Natural killer cell treated with Interleukin-12 subunit alpha and Interleukin-12 subunit beta and Interleukin-15 and Interleukin-18, amount 100 ng/mL, for 72 hours (primary cell): Measurements from ENCODE around the gene PRR20E. TPM values are rescaled to one million over a fixed set of nuclear protein-coding genes. Genes with fewer than 3 reads are reported as not detected.
"Not testable (repeated sequence)": the region's sequence is repeated elsewhere in the genome, so short reads cannot be mapped to it uniquely, and the experiment has no call there.

Experiments used
- ATAC-seq, 2 donors: fragments of 150-1000 bp; cut with Tn5 transposase in 1 of 2; sonication (Bioruptor Pico), chemical (Tn5 transposase) in 1 of 2; 2 replicates each; pipeline ENCODE4 v1.10.0; 2021
- DNase-seq: peaks from one replicate; pipeline ENCODE4 v3.0.0; 2022; ENCODE audit warnings: low spot score
- H3K27ac Mint-ChIP-seq, 2 donors: 1 replicate in 1 of 2; 2 replicates in 1 of 2; pipeline ENCODE4 v1.8.0; 2022; ENCODE audit warnings: mixed read lengths in 2 of 2, mild to moderate bottlenecking in 1 of 2, moderate library complexity in 1 of 2
- H3K27me3 Mint-ChIP-seq, 2 donors: 1 replicate in 1 of 2; 2 replicates in 1 of 2; pipeline ENCODE4 v1.8.0; 2022; ENCODE audit warnings: mixed read lengths in 2 of 2
- H3K36me3 Mint-ChIP-seq: one replicate; pipeline ENCODE4 v1.8.0; 2022; ENCODE audit warnings: mixed read lengths
- H3K4me1 Mint-ChIP-seq, 2 donors: 1 replicate in 1 of 2; 2 replicates in 1 of 2; pipeline ENCODE4 v1.8.0; 2022; ENCODE audit warnings: low read depth in 2 of 2, mixed read lengths in 2 of 2, mild to moderate bottlenecking in 1 of 2
- H3K4me3 Mint-ChIP-seq: one replicate; pipeline ENCODE4 v1.8.0; 2022; ENCODE audit warnings: mixed read lengths
- H3K9me3 Mint-ChIP-seq: 2 replicates; pipeline ENCODE4 v1.8.0; 2022; ENCODE audit warnings: mixed read lengths
- total RNA-seq, 2 donors: library from RNA; stranded (reverse); gene quantifications; one replicate each; pipeline ENCODE4 v1.2.3, GENCODE V29; 2022

Gene PRR20E
- not detected for total RNA-seq

DNA sequence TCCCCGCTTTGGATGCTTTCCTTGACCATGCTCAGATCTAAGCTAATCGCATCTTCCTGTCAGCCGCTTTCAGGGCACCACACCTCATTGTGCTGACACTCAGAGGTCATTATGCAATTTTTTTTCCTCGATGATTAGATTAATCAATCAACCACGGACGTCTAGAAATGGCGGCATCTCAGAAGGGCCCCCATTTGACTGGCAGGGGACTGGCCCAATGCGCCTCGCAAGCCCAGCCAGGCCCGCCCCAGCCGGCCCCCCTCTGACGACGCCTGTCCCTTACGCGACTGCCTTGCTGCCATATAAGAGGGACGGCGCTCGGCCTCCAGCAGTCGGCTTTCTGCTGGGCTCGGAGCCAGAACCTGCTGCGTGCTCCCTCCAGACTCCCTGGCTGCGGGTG, at the start of gene PRR20E:
Gene PRR20E (plus strand): TSS at position 301 of the 400 bp plus-strand sequence. CDS start 387 bp downstream, outside the sequence.
- not testable (repeated sequence) for H3K27me3 Mint-ChIP-seq, H3K9me3 Mint-ChIP-seq, H3K4me3 Mint-ChIP-seq, H3K36me3 Mint-ChIP-seq, H3K27ac Mint-ChIP-seq, H3K4me1 Mint-ChIP-seq, ATAC-seq, DNase-seq

DNA sequence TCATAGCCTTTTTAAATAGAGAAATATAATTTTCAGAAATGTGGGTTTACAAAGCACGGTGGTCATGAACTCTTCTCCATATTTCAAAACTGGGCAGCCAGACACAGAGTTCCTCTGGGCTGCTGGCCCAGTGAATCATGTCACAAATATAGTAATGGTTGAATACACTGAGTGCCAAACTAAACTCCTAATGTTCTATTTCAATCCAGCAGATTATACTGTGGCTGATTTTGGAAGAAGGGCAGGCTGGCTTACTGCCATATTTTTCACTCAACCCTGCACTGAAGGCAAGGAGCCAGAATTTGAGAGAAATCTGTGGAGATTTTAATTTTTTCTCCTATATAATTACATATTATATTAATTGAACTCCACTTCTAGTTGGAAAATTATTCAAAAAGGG, 43.3 kb upstream of the PRR20E start:
- Mint-ChIP-seq H3K36me3 (no peaks in the 10 kb centered on the region), H3K9me3 (peaks cover 7% of the 10 kb centered on the region), H3K27me3 (no peaks in the 10 kb centered on the region), H3K4me1 (no peaks in the 10 kb centered on the region), H3K4me3 (no peak overlapping the region), H3K27ac (no peak overlapping the region)
- no peak for ATAC-seq
- no peak for DNase-seq

DNA sequence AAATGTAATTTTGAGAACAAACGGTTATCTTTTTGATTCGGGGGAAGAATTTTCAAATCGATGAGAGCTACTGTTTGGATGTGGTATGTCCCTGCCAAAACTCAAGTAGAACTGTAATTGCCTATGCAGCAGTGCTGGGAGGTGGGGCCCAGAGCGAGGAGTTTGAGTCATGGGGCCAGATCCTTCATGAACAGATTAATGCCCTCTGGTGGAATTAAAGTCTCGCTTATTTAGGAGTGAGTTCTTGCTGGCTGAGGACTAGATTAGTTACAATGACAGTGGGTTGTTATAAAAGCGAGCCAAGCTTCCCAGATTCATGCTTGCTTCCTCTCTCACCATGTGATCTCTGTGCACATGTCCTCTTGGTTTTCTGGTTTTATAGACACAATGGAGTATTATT, 38.1 kb upstream of the PRR20E start:
- H3K4me3 Mint-ChIP-seq = no peak overlapping the region
- ATAC-seq (no peak), DNase-seq (no peak)
- H3K4me1 Mint-ChIP-seq = no peaks in the 10 kb centered on the region
- H3K36me3 Mint-ChIP-seq = no peaks in the 10 kb centered on the region
- H3K27ac Mint-ChIP-seq = no peak overlapping the region
- H3K27me3 Mint-ChIP-seq = no peaks in the 10 kb centered on the region
- H3K9me3 Mint-ChIP-seq = peaks cover 4% of the 10 kb centered on the region

DNA sequence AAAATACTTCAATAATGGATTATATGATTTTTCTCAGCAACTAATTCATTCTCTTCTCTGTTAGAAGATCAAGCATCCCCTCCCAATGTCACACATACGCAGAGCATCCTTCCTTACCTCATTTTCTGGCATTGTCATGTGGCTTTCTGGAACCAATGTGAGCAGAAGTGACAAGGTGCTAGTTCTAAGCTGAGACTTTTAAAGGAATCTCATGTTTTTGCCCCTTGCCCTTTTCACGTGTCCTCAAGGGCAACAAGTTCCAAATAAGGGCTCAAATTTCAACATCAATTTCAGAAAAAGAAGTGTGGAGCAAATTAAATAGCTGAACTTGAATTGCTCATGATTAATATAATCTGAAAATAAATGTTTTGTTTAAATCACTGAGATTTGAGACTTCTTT, 30.9 kb upstream of the PRR20E start:
- ATAC-seq = no peak

DNA sequence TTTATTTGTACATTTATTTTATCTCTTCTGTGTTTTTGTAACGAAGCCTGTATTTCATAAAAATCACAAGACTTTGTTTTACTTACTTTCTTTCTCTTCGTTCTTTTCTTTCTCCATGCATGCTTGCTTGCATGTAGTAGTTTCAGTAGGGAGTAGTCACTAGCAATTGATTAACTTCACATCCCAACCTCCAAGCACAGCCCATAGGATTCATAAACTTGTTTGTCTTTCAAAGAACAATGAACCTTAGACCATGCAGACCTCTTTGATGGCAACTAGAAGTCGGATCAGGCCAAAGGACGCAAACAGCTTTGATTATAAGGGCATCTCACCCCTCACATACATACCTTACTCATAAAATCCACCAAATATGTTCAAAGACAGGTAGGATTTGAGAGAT, 29.4 kb upstream of the PRR20E start:
- ATAC-seq = no peak
- H3K27me3 Mint-ChIP-seq = no peaks in the 10 kb centered on the region
- H3K27ac Mint-ChIP-seq = no peak overlapping the region
- DNase-seq = no peak
- H3K4me1 Mint-ChIP-seq = no peaks in the 10 kb centered on the region
- H3K4me3 Mint-ChIP-seq = no peak overlapping the region
- H3K36me3 Mint-ChIP-seq = peaks cover 4% of the 10 kb centered on the region
- H3K9me3 Mint-ChIP-seq = peaks cover 3% of the 10 kb centered on the region

More for the DNA sequence above, 30.9 kb upstream of the PRR20E start:
- peaks cover 4% of the 10 kb centered on the region for H3K36me3 Mint-ChIP-seq
- no peaks in the 10 kb centered on the region for H3K4me1 Mint-ChIP-seq
- no peak overlapping the region for H3K4me3 Mint-ChIP-seq
- no peaks in the 10 kb centered on the region for H3K27me3 Mint-ChIP-seq
- DNase-seq = no peak
- no peak overlapping the region for H3K27ac Mint-ChIP-seq
- H3K9me3 Mint-ChIP-seq = peaks cover 3% of the 10 kb centered on the region

DNA sequence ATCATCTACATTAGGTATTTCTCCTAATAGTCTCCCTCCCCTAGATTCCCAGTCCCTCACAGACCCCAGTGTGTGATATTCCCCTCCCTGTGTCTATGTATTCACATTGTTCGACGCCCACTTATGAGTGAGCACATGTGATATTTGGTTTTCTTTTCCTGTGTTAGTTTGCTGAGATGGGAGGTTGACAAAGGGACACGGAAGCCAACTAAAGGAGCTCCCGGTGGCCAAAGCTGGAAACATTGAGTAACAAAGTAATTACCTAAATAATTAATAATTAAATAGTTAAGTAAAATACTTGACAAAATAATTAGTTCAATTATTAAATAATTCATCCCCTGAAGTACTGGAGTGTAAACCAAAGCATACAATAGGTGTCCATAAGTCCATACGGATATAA, 28.0 kb upstream of the PRR20E start:
- no peaks in the 10 kb centered on the region for H3K27me3 Mint-ChIP-seq
- no peak for DNase-seq
- ATAC-seq = no peak

DNA sequence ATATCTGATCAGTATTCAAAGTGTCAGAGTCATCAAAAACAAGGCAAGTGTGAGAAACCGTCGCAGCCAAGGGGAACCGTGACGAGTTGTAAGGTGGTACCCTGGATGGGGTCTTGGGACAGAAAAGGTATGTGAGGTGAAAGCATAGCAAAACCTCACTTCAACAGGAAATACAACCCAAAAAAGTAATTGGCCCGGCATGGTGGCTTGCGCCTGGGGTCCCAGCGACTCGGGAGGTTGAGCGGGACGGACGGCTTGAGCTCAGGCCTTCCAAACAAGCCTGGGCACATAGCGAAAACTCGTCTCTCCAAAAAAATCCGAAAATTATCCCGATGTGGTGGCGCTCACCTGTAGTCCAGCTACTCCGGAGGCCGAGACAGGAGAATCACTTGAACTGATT, 27.2 kb upstream of the PRR20E start:
- not testable (repeated sequence) for H3K36me3 Mint-ChIP-seq, H3K27ac Mint-ChIP-seq, ATAC-seq, H3K4me1 Mint-ChIP-seq, DNase-seq, H3K9me3 Mint-ChIP-seq, H3K27me3 Mint-ChIP-seq, H3K4me3 Mint-ChIP-seq

More for the DNA sequence above, 28.0 kb upstream of the PRR20E start:
- H3K4me3 Mint-ChIP-seq = no peak overlapping the region
- H3K27ac Mint-ChIP-seq = no peak overlapping the region
- H3K9me3 Mint-ChIP-seq = peaks cover 3% of the 10 kb centered on the region
- H3K36me3 Mint-ChIP-seq = peaks cover 4% of the 10 kb centered on the region
- no peaks in the 10 kb centered on the region for H3K4me1 Mint-ChIP-seq

DNA sequence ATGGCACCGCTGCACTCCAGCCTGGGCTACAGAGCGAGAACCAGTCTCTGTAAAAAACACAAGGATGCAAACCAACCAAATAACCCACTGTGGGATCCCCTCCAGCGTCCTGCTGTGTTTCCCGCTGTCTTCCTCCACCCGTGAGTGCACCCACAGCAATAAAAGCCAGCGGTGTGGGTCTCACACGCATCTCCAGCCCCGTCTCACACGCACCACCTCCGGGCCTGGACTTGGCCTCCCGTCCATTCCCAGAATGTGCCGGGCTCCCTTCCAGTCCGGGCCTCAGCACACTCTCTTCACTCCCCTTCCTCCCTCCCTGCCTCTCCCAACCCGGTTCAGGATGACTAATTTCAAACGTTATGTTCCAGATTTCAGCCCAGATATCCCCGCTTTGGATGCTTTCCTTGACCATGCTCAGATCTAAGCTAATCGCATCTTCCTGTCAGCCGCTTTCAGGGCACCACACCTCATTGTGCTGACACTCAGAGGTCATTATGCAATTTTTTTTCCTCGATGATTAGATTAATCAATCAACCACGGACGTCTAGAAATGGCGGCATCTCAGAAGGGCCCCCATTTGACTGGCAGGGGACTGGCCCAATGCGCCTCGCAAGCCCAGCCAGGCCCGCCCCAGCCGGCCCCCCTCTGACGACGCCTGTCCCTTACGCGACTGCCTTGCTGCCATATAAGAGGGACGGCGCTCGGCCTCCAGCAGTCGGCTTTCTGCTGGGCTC, 26.6 kb upstream of the PRR20E start, which contains the start of gene PRR20A:
Gene PRR20A (plus strand): TSS at position 684 of the 734 bp plus-strand sequence. CDS start 387 bp downstream, outside the sequence.
- not testable (repeated sequence) for H3K9me3 Mint-ChIP-seq, H3K27me3 Mint-ChIP-seq, ATAC-seq, H3K4me1 Mint-ChIP-seq, H3K36me3 Mint-ChIP-seq, DNase-seq, H3K27ac Mint-ChIP-seq, H3K4me3 Mint-ChIP-seq

DNA sequence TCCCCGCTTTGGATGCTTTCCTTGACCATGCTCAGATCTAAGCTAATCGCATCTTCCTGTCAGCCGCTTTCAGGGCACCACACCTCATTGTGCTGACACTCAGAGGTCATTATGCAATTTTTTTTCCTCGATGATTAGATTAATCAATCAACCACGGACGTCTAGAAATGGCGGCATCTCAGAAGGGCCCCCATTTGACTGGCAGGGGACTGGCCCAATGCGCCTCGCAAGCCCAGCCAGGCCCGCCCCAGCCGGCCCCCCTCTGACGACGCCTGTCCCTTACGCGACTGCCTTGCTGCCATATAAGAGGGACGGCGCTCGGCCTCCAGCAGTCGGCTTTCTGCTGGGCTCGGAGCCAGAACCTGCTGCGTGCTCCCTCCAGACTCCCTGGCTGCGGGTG, 19.8 kb upstream of the PRR20E start, which contains the start of gene PRR20B:
Gene PRR20B (plus strand): TSS at position 301 of the 400 bp plus-strand sequence. CDS start 387 bp downstream, outside the sequence.
- not testable (repeated sequence) for H3K36me3 Mint-ChIP-seq, H3K9me3 Mint-ChIP-seq, H3K27ac Mint-ChIP-seq, H3K27me3 Mint-ChIP-seq, DNase-seq, H3K4me1 Mint-ChIP-seq, H3K4me3 Mint-ChIP-seq, ATAC-seq

DNA sequence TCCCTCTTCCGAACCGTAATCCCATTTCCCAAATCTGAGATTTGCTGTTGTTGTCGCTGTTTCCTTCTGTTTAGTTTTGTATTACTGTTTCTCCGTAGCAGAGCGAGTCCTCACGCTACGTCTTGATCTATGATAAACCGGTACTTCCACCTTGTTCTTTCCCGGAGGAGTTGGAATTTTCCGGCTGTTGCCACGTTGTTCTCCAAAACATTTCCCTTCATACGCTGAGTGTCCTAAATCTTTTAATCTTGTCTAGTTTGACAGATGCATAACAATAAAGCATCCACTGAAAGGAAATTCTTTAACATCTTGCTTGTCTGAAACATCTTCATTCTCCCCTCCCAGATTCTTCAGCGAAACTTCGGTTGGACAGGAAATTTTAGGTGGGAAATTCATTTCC, 18.9 kb upstream of the PRR20E start:
- H3K9me3 Mint-ChIP-seq, H3K4me1 Mint-ChIP-seq, DNase-seq, H3K27ac Mint-ChIP-seq, H3K27me3 Mint-ChIP-seq, H3K4me3 Mint-ChIP-seq, H3K36me3 Mint-ChIP-seq, ATAC-seq: not testable (repeated sequence)

DNA sequence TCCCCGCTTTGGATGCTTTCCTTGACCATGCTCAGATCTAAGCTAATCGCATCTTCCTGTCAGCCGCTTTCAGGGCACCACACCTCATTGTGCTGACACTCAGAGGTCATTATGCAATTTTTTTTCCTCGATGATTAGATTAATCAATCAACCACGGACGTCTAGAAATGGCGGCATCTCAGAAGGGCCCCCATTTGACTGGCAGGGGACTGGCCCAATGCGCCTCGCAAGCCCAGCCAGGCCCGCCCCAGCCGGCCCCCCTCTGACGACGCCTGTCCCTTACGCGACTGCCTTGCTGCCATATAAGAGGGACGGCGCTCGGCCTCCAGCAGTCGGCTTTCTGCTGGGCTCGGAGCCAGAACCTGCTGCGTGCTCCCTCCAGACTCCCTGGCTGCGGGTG, 13.2 kb upstream of the PRR20E start, which contains the start of gene PRR20C:
Gene PRR20C (plus strand): TSS at position 301 of the 400 bp plus-strand sequence. CDS start 387 bp downstream, outside the sequence.
- H3K36me3 Mint-ChIP-seq, DNase-seq, H3K27me3 Mint-ChIP-seq, H3K4me1 Mint-ChIP-seq, H3K27ac Mint-ChIP-seq, H3K4me3 Mint-ChIP-seq, H3K9me3 Mint-ChIP-seq, ATAC-seq: not testable (repeated sequence)

DNA sequence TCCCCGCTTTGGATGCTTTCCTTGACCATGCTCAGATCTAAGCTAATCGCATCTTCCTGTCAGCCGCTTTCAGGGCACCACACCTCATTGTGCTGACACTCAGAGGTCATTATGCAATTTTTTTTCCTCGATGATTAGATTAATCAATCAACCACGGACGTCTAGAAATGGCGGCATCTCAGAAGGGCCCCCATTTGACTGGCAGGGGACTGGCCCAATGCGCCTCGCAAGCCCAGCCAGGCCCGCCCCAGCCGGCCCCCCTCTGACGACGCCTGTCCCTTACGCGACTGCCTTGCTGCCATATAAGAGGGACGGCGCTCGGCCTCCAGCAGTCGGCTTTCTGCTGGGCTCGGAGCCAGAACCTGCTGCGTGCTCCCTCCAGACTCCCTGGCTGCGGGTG, 6.7 kb upstream of the PRR20E start, which contains the start of gene PRR20D:
Gene PRR20D (plus strand): TSS at position 301 of the 400 bp plus-strand sequence. CDS start 387 bp downstream, outside the sequence.
- not testable (repeated sequence) for H3K4me1 Mint-ChIP-seq, ATAC-seq, DNase-seq, H3K9me3 Mint-ChIP-seq, H3K27me3 Mint-ChIP-seq, H3K27ac Mint-ChIP-seq, H3K36me3 Mint-ChIP-seq, H3K4me3 Mint-ChIP-seq

DNA sequence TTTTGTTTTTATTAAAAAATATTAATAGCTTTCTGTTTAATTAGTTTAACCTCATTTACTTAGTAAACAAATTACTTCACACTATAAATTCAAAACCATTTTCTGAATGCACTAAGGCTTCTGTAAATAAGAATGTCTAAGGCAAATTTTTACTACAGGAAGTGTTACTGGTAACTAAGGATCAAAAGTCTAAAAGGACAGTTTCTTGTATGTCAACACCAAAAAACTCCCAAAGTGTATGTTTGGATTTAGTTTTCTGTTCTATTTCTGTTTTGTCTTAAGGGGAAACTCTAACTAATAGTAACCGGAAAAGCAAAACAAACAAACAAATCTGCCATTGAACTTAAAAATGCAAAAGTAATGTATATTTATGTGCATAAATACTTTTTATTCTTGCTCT, 24.7 kb downstream of the PRR20E start:
- Mint-ChIP-seq H3K36me3 (no peaks in the 10 kb centered on the region), H3K4me3 (no peak overlapping the region), H3K9me3 (peaks cover 5% of the 10 kb centered on the region), H3K27me3 (no peaks in the 10 kb centered on the region), H3K27ac (no peak overlapping the region), H3K4me1 (no peaks in the 10 kb centered on the region)
- no peak for DNase-seq
- ATAC-seq = no peak

DNA sequence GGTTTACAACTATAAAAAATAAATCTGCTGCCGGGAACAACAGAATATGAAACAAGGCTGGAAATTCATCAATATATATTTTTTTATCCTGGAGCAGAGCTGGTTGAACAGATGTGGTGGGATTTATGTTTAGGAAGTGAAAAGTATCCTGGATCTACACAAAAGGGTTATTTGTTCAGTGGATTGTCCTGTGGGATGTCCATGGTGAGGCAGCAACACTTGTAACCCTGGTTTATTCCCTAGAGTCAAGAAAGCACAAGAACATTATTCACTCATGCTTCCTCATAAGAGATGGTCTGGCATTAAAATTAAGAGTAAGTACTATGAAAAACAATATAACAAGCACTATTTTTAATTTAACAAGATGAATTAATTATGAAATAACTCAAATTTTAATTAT, 46.0 kb downstream of the PRR20E start:
- H3K27ac Mint-ChIP-seq = no peak overlapping the region
- peaks cover 12% of the 10 kb centered on the region for H3K9me3 Mint-ChIP-seq
- H3K36me3 Mint-ChIP-seq = peaks cover 5% of the 10 kb centered on the region
- ATAC-seq (no peak), DNase-seq (no peak)
- no peaks in the 10 kb centered on the region for H3K27me3 Mint-ChIP-seq
- H3K4me1 Mint-ChIP-seq = no peaks in the 10 kb centered on the region
- H3K4me3 Mint-ChIP-seq = no peak overlapping the region
